Liver (tissue), 3 donors: ENCODE measurements around the gene SSRP1.

Experiments
- ATF3 ChIP-seq: IDR thresholded peaks from 2 replicates; pipeline ENCODE4 v1.6.1; 2016; ENCODE audit warnings: antibody characterized with exemption
- CTCF ChIP-seq: fragments of 150-350 bp; IDR thresholded peaks from 2 replicates; pipeline ENCODE4 v1.5.1; 2017; ENCODE audit warnings: improper control_type of control experiment, low read depth, low read length; ENCODE audit not compliant: missing input control
- EGR1 ChIP-seq, 2 donors: IDR thresholded peaks; 2 replicates each; pipeline ENCODE4 v1.6.1; 2016 to 2018; ENCODE audit warnings: antibody characterized with exemption in 2 of 2, low read depth in 2 of 2
- JUND ChIP-seq, 2 donors: IDR thresholded peaks; 2 replicates each; pipeline ENCODE4 v1.6.1; 2016; ENCODE audit warnings: antibody characterized with exemption in 2 of 2
- MAX ChIP-seq: IDR thresholded peaks from 2 replicates; pipeline ENCODE4 v1.6.1; 2016; ENCODE audit warnings: antibody characterized with exemption
- TAF1 ChIP-seq: conservative IDR thresholded peaks from 2 replicates; pipeline ENCODE4 v1.6.1; 2016; ENCODE audit warnings: antibody characterized with exemption, mild to moderate bottlenecking
- donor health status: healthy.
- donor health status: healthy.

- TF ChIP-seq CTCF (no peak), MAX (no peak), EGR1 (IDR thresholded peaks at IDR 0.05; ENCODE audit: low read depth in 2 of 2) (no peak), TAF1 (no peak), ATF3 (no peak), JUND (IDR thresholded peaks at IDR 0.05) (no peak)
Measured at GRCh38 chr11:57344826-57345225, 9.1 kb upstream of the SSRP1 start.
